ENCODE data around the gene CPNE5.

- TF ChIP-seq, protein P1, sequence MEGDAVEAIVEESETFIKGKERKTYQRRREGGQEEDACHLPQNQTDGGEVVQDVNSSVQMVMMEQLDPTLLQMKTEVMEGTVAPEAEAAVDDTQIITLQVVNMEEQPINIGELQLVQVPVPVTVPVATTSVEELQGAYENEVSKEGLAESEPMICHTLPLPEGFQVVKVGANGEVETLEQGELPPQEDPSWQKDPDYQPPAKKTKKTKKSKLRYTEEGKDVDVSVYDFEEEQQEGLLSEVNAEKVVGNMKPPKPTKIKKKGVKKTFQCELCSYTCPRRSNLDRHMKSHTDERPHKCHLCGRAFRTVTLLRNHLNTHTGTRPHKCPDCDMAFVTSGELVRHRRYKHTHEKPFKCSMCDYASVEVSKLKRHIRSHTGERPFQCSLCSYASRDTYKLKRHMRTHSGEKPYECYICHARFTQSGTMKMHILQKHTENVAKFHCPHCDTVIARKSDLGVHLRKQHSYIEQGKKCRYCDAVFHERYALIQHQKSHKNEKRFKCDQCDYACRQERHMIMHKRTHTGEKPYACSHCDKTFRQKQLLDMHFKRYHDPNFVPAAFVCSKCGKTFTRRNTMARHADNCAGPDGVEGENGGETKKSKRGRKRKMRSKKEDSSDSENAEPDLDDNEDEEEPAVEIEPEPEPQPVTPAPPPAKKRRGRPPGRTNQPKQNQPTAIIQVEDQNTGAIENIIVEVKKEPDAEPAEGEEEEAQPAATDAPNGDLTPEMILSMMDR (IDR thresholded peaks at IDR 0.05; ENCODE audit: low read depth, low read length), result no peak
- no peak for TF ChIP-seq EZH2phosphoT487 (IDR thresholded peaks at IDR 0.05; ENCODE audit: low read depth)
Observed at GRCh38 chr6:36751091-36751490, 88.2 kb downstream of the CPNE5 start.

Measured in OCI-LY3 (cell line).